Measurements from ENCODE around the gene CAND2.

- no peak for TF ChIP-seq POLR2A (IDR thresholded peaks at IDR 0.05)
- TF ChIP-seq CTCF (IDR thresholded peaks at IDR 0.05), result no peak
Observed at GRCh38 chr3:12750223-12750622, 46.3 kb upstream of the CAND2 start.
